Measurements from ENCODE around the gene CIB4.

Gene CIB4

GRCh38 chr2:26534098-26534864 lies 106.9 kb downstream of the CIB4 start:
- H3K4me3 ChIP-seq (ENCODE audit: low read depth, low read length): no peak overlapping the region
- no peak for TF ChIP-seq CTCF (IDR thresholded peaks at IDR 0.05; ENCODE audit: borderline replicate concordance, insufficient read depth, low read depth, low read length)

- no peak for TF ChIP-seq CTCF (IDR thresholded peaks at IDR 0.05; ENCODE audit: borderline replicate concordance, insufficient read depth, low read depth, low read length)
- H3K4me3 ChIP-seq (ENCODE audit: low read depth, low read length): no peak overlapping the region
Observed at GRCh38 chr2:26533661-26534060, 107.5 kb downstream of the CIB4 start.

- TF ChIP-seq CTCF (IDR thresholded peaks at IDR 0.05; ENCODE audit: borderline replicate concordance, insufficient read depth, low read depth, low read length): no peak
- no peak overlapping the region for H3K4me3 ChIP-seq (ENCODE audit: low read depth, low read length)
Observed at GRCh38 chr2:26532301-26533250, 108.6 kb downstream of the CIB4 start.

Measured in GM12875 (cell line).